Colonic mucosa (tissue), 4 donors: ENCODE results near the gene FARP1. TPM values are rescaled to one million over a fixed set of nuclear protein-coding genes. Genes with fewer than 3 reads are reported as not detected.

Experiments used
- DNase-seq: peaks from one replicate; pipeline ENCODE4 v3.0.0-alpha.2; 2020
- H3K27ac ChIP-seq: fragments of 200-600 bp; one replicate; pipeline ENCODE4 v1.8.0; 2021
- H3K27me3 ChIP-seq: fragments of 200-600 bp; one replicate; pipeline ENCODE4 v1.8.0; 2021
- H3K36me3 ChIP-seq: fragments of 200-600 bp; one replicate; pipeline ENCODE4 v1.8.0; 2021
- H3K4me1 ChIP-seq: fragments of 200-600 bp; one replicate; pipeline ENCODE4 v1.8.0; 2021; ENCODE audit warnings: mild to moderate bottlenecking
- H3K4me3 ChIP-seq: fragments of 200-600 bp; one replicate; pipeline ENCODE4 v1.8.0; 2021
- H3K9ac ChIP-seq, 2 donors: one replicate each; pipeline ENCODE4 v1.7.0; 2013; ENCODE audit warnings: control low read depth in 2 of 2, low read depth in 2 of 2, low read length in 2 of 2
- H3K9me3 ChIP-seq: fragments of 200-600 bp; one replicate; pipeline ENCODE4 v1.8.0; 2021
- CTCF ChIP-seq: fragments of 200-600 bp; IDR thresholded peaks from one replicate; pipeline ENCODE4 v1.8.0; 2022; ENCODE audit warnings: antibody characterized with exemption, mild to moderate bottlenecking
- intact Hi-C: fragments of 100-400 bp; cut with DNase I; formaldehyde crosslinking; loops from one replicate; pipeline ENCODE4 v1.14.1; 2022
- total RNA-seq, 2 donors: library from RNA; stranded (reverse); fragmentation: NEBNext Ultra II Directional in 1 of 2; extraction: Animal tissue kit (Norgen Biotek cat#: 25700) in 1 of 2; gene quantifications; one replicate each; pipeline ENCODE4 v1.2.1, GENCODE V29; 2021
- donor health status: healthy.
- donor health status: DM: no; HTN: no; CAD: no.
- donor health status: DM: no; HTN: no; CAD: no.

FARP1 gene
- total RNA-seq, 2 donors from 2014 or later: 39.1 to 53.5 TPM

DNA sequence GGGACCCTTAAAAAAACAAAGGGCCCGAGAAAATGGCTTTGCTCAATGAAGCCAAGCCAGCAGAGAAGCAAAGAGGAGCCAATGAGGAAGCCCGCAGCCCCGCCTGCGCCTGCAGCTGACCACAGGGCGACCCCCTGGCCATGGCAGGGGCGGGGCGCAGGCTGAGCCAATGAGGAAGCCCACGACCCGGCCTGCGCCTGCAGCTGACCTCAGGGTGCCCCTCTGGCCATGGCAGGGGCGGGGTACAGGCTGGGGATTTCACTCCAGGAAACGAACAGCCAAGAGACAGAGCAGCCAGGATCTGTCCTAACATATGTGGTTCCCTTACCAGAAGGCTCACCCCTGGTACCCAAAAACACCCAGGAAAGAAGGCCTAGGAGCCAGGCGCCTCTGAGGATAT, 332.6 kb downstream of the FARP1 start:
- TF ChIP-seq CTCF: no peak
- Histone ChIP-seq H3K4me3 (no peak overlapping the region), H3K36me3 (peaks cover 7% of the 10 kb centered on the region), H3K27me3 (no peaks in the 10 kb centered on the region), H3K9ac (no peak overlapping the region), H3K27ac (no peak overlapping the region), H3K4me1 (peaks cover 6% of the 10 kb centered on the region), H3K9me3 (no peaks in the 10 kb centered on the region)
- no peak for DNase-seq
- intact Hi-C loops: no loop called here

DNA sequence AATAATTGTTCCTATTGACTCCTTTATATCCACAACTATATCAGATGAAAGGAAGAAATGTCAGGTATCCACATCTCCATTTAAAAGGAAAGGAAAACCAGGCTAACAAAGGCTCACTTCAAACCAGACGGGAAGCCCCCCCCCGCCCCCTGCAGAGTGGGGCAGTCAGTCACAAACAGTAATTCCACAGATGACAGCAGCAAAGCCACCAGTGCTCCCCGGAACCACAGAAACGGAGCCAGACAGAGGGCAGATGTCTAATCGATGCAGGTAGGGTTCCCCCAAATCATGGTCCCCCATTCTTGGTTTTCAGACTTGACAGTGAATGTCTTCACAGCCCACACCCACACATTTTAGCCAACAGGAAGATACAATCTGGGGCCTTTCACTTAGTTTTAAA, 333.2 kb downstream of the FARP1 start:
- no peak for DNase-seq
- Histone ChIP-seq H3K9me3 (no peaks in the 10 kb centered on the region), H3K9ac (no peak overlapping the region), H3K4me3 (no peak overlapping the region), H3K4me1 (peaks cover 6% of the 10 kb centered on the region), H3K27ac (no peak overlapping the region), H3K27me3 (no peaks in the 10 kb centered on the region), H3K36me3 (peaks cover 7% of the 10 kb centered on the region)
- intact Hi-C loops: no loop called here
- TF ChIP-seq CTCF: no peak

DNA sequence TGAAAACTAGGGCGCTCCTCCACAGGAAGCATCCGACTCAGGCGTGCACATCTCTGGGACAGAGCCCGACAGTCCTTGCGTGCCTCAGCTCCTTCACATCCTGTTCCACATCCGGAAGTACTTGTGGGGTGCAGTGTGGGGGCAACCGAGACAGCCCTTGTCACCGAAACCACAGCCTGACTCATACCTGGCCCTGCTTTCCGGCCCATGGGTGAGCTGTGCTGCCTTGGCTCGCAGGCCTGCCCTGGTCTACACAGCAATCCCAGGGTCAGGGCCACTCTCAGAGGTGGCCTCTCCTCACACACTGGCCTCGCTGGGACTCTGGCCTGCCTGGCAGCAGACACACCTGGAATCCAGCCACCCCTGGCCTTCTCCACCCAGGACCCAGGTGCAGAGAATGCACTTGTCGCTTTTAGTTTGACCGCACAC, 333.7 kb downstream of the FARP1 start:
- Histone ChIP-seq H3K4me1 (peaks cover 6% of the 10 kb centered on the region), H3K9me3 (no peaks in the 10 kb centered on the region), H3K36me3 (peaks cover 7% of the 10 kb centered on the region), H3K9ac (no peak overlapping the region), H3K4me3 (no peak overlapping the region), H3K27ac (no peak overlapping the region), H3K27me3 (no peaks in the 10 kb centered on the region)
- no peak for TF ChIP-seq CTCF
- no peak for DNase-seq
- intact Hi-C loops: no loop called here

DNA sequence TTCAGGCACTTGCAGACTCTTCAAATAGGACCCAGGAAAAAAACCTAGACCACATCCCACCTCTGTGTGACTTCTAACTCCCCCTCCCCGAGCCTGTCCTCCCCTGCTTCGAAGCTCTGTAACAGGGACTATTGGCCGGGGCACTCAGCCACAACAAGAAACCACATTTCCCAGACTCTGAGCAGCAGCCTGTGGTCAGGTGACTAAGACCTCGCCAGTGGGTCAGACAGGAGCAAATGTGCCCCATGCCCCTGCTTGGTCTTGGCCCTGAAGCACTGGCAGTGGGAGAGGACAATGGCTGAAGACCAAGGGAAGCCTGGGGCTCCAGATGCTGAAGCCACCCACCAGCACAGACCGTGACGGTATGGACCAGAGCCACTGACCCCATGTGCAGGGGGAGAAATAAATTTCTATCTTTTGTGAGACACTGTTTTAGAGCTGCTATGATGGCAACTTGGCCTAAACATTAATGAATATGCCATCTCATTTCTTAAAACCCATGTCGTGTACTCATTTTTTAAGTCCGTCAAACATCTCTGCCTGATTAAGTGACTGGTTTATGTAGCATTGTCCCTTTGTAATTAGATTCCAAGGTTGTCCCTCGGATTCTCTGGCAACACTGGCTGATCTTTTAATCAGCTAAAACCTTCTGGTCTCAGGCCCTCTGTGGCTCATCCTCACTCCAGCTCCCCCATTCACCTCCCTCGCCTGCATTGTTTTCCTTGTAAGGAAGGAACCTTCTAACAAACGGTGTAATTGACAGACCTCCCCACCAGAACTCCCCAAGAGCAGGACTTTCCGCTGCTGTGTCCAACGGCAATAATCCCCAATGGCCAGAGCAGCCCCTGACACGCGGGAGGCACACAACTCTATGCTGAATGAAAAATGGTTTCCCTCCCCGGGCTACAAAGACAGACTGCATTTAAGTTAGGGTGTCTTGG, 335.6 kb downstream of the FARP1 start:
- Histone ChIP-seq H3K4me3 (no peak overlapping the region), H3K9ac (no peak overlapping the region), H3K4me1 (peaks cover 17% of the 10 kb centered on the region), H3K9me3 (no peaks in the 10 kb centered on the region), H3K27ac (no peak overlapping the region), H3K36me3 (no peaks in the 10 kb centered on the region), H3K27me3 (no peaks in the 10 kb centered on the region)
- intact Hi-C loops: no loop called here
- no peak for DNase-seq
- no peak for TF ChIP-seq CTCF

- intact Hi-C loops: loop anchor here (2.0 to 5.0 kb wide), 2 partner anchors 88 to 171 kb away; no protein-coding TSS in a partner anchor
- TF ChIP-seq CTCF: no peak
- no peaks in the 10 kb centered on the region for H3K36me3 ChIP-seq
- no peaks in the 10 kb centered on the region for H3K9me3 ChIP-seq
- peaks cover 26% of the 10 kb centered on the region for H3K4me1 ChIP-seq
- no peak for DNase-seq
- no peaks in the 10 kb centered on the region for H3K27me3 ChIP-seq
- no peak overlapping the region for H3K4me3 ChIP-seq
- H3K27ac ChIP-seq: no peak overlapping the region
- H3K9ac ChIP-seq: no peak overlapping the region
Observed at GRCh38 chr13:98479496-98480003, 336.7 kb downstream of the FARP1 start.
